Measurements from ENCODE around the gene CAST.
"Not testable (repeated sequence)": the region's sequence is repeated elsewhere in the genome, so short reads cannot be mapped to it uniquely, and the experiment has no call there.

Gene CAST

GRCh38 chr5:96661855-96662724 lies at the start of gene CAST:
Gene CAST (plus strand): TSS chr5:96662376. CDS start chr5:96662423, 47 bp downstream.
- DNase-seq = peak; percentile 69

GRCh38 chr5:96614110-96614691 lies 48.0 kb upstream of the CAST start:
- DNase-seq = peak; percentile 37

GRCh38 chr5:96615223-96615622 lies 47.0 kb upstream of the CAST start:
- DNase-seq = no peak

GRCh38 chr5:96616801-96617200 lies 45.4 kb upstream of the CAST start:
- DNase-seq = no peak

GRCh38 chr5:96618311-96619016 lies 43.7 kb upstream of the CAST start:
- not testable (repeated sequence) for DNase-seq

- DNase-seq = no peak
Observed at GRCh38 chr5:96619946-96620345, 42.2 kb upstream of the CAST start.

GRCh38 chr5:96624596-96624995 lies 37.6 kb upstream of the CAST start:
- no peak for DNase-seq

GRCh38 chr5:96625365-96625764 lies 36.8 kb upstream of the CAST start:
- DNase-seq = no peak

- DNase-seq = no peak
Observed at GRCh38 chr5:96626956-96627355, 35.2 kb upstream of the CAST start.

GRCh38 chr5:96627792-96628398 lies 34.3 kb upstream of the CAST start:
- DNase-seq = no peak

- no peak for DNase-seq
Observed at GRCh38 chr5:96628406-96628805, 33.8 kb upstream of the CAST start.

- DNase-seq = peak; percentile 17
Observed at GRCh38 chr5:96629774-96630173, 32.4 kb upstream of the CAST start.

- DNase-seq = no peak
Observed at GRCh38 chr5:96633820-96634219, 28.4 kb upstream of the CAST start.

- DNase-seq = no peak
Observed at GRCh38 chr5:96634881-96635280, 27.3 kb upstream of the CAST start.

GRCh38 chr5:96636046-96636445 lies 26.1 kb upstream of the CAST start:
- no peak for DNase-seq

GRCh38 chr5:96636594-96636993 lies 25.6 kb upstream of the CAST start:
- DNase-seq = no peak

GRCh38 chr5:96637196-96637595 lies 25.0 kb upstream of the CAST start:
- no peak for DNase-seq

GRCh38 chr5:96638561-96638960 lies 23.6 kb upstream of the CAST start:
- no peak for DNase-seq

- no peak for DNase-seq
Observed at GRCh38 chr5:96640696-96641095, 21.5 kb upstream of the CAST start.

- no peak for DNase-seq
Observed at GRCh38 chr5:96641368-96642280, 20.6 kb upstream of the CAST start.

GRCh38 chr5:96642281-96642640 lies 19.9 kb upstream of the CAST start:
- DNase-seq = no peak

GRCh38 chr5:96645091-96645490 lies 17.1 kb upstream of the CAST start:
- no peak for DNase-seq

Measured in NCI-H146 (cell line).